Measurements from ENCODE around the gene ERFE. TPM values are rescaled to one million over a fixed set of nuclear protein-coding genes. Genes with fewer than 3 reads are reported as not detected.

ERFE gene
- total RNA-seq, 1 experiment from 2014 or later = 9.7 TPM

- TF ChIP-seq CTCF (conservative IDR thresholded peaks at IDR 0.05) (no peak), EZH2 (IDR thresholded peaks at IDR 0.05; ENCODE audit: low read depth) (no peak)
Measured at GRCh38 chr2:238135601-238136150, 23.1 kb upstream of the ERFE start.

GRCh38 chr2:238136820-238137537 lies 21.8 kb upstream of the ERFE start:
- no peak overlapping the region for H3K4me3 ChIP-seq
- H3K36me3 ChIP-seq (ENCODE audit: low read depth) = no peaks in the 10 kb centered on the region
- no peak for TF ChIP-seq CTCF (conservative IDR thresholded peaks at IDR 0.05)
- no peak for TF ChIP-seq EZH2 (IDR thresholded peaks at IDR 0.05; ENCODE audit: low read depth)
- no peaks in the 10 kb centered on the region for H3K79me2 ChIP-seq (ENCODE audit: low read depth)
- DNase-seq = peak; percentile 55 to 73
- H3K4me2 ChIP-seq = peak overlapping the region; percentile 48
- no peaks in the 10 kb centered on the region for H3K9me2 ChIP-seq (ENCODE audit: insufficient read depth)
- H3K4me1 ChIP-seq (replicated peaks; ENCODE audit: insufficient read depth) = peaks cover 43% of the 10 kb centered on the region
- ChIA-PET POLR2A (ENCODE audit: unreplicated experiment) (no interaction called here), CTCF (interaction anchor here (0.5 to 1.0 kb wide), 3 partner anchors 10 to 108 kb away, joined by 3 to 13 read pairs (median 4); no protein-coding TSS in a partner anchor)
- H3K27me3 ChIP-seq (ENCODE audit: insufficient read depth, low read depth) = no peaks in the 10 kb centered on the region
- BruUV-seq (replicated peaks) = no TSS peak
- no peak overlapping the region for H2AFZ ChIP-seq
- H3F3A ChIP-seq (ENCODE audit: insufficient read depth, low read depth) = peaks cover 26% of the 10 kb centered on the region; the same call in 1 of the 2 replicates
- H3K27ac ChIP-seq = no peak overlapping the region
- no peaks in the 10 kb centered on the region for H4K20me1 ChIP-seq (ENCODE audit: insufficient read depth)
- intact Hi-C loops (cut with micrococcal nuclease; ENCODE audit: unreplicated experiment) = no loop called here
- no peaks in the 10 kb centered on the region for H3K9me3 ChIP-seq (ENCODE audit: insufficient read depth, low read depth)

More at GRCh38 chr2:238135601-238136150, 23.1 kb upstream of the ERFE start:
- Histone ChIP-seq H3K4me1 (replicated peaks; ENCODE audit: insufficient read depth) (peaks cover 30% of the 10 kb centered on the region), H3K27ac (no peak overlapping the region), H3K27me3 (ENCODE audit: insufficient read depth, low read depth) (no peaks in the 10 kb centered on the region), H3K9me2 (ENCODE audit: insufficient read depth) (no peaks in the 10 kb centered on the region), H3K79me2 (ENCODE audit: low read depth) (no peaks in the 10 kb centered on the region), H4K20me1 (ENCODE audit: insufficient read depth) (no peaks in the 10 kb centered on the region), H3K9me3 (ENCODE audit: insufficient read depth, low read depth) (no peaks in the 10 kb centered on the region), H3F3A (ENCODE audit: insufficient read depth, low read depth) (peaks cover 19% of the 10 kb centered on the region; the same call in 1 of the 2 replicates), H2AFZ (no peak overlapping the region), H3K4me2 (no peak overlapping the region), H3K36me3 (ENCODE audit: low read depth) (no peaks in the 10 kb centered on the region), H3K4me3 (no peak overlapping the region)
- ChIA-PET POLR2A (ENCODE audit: unreplicated experiment) (interaction anchor here (0.5 kb wide), 1 partner anchor 325 kb away, joined by 4 read pairs; no protein-coding TSS in a partner anchor), CTCF (no interaction called here)
- no peak for DNase-seq
- no TSS peak for BruUV-seq (replicated peaks)
- intact Hi-C loops (cut with micrococcal nuclease; ENCODE audit: unreplicated experiment) = no loop called here

- no peak overlapping the region for H2AFZ ChIP-seq
Measured at GRCh38 chr2:238137885-238138284, 20.9 kb upstream of the ERFE start.

More at GRCh38 chr2:238137885-238138284, 20.9 kb upstream of the ERFE start:
- ChIA-PET CTCF (interaction anchor here (0.5 kb wide), 1 partner anchor 9 kb away, joined by 4 read pairs; no protein-coding TSS in a partner anchor), POLR2A (ENCODE audit: unreplicated experiment) (interaction anchor here (0.6 kb wide), 1 partner anchor 64 kb away, joined by 13 read pairs; no protein-coding TSS in a partner anchor)
- no peaks in the 10 kb centered on the region for H3K36me3 ChIP-seq (ENCODE audit: low read depth)
- H3K4me2 ChIP-seq = peak overlapping the region; percentile 48
- no peak for DNase-seq
- no peaks in the 10 kb centered on the region for H3K9me2 ChIP-seq (ENCODE audit: insufficient read depth)
- H3K4me3 ChIP-seq = no peak overlapping the region
- H3K4me1 ChIP-seq (replicated peaks; ENCODE audit: insufficient read depth) = peaks cover 52% of the 10 kb centered on the region
- no peak for TF ChIP-seq CTCF (conservative IDR thresholded peaks at IDR 0.05)
- no peak for TF ChIP-seq EZH2 (IDR thresholded peaks at IDR 0.05; ENCODE audit: low read depth)
- peaks cover 26% of the 10 kb centered on the region; the same call in 1 of the 2 replicates for H3F3A ChIP-seq (ENCODE audit: insufficient read depth, low read depth)
- intact Hi-C loops (cut with micrococcal nuclease; ENCODE audit: unreplicated experiment) = no loop called here
- H3K27ac ChIP-seq = no peak overlapping the region
- H3K27me3 ChIP-seq (ENCODE audit: insufficient read depth, low read depth) = no peaks in the 10 kb centered on the region
- BruUV-seq (replicated peaks) = no TSS peak
- no peaks in the 10 kb centered on the region for H3K9me3 ChIP-seq (ENCODE audit: insufficient read depth, low read depth)
- H4K20me1 ChIP-seq (ENCODE audit: insufficient read depth) = no peaks in the 10 kb centered on the region
- no peaks in the 10 kb centered on the region for H3K79me2 ChIP-seq (ENCODE audit: low read depth)
